PC-9 (cell line): ENCODE measurements around the gene KLF7. TPM values are rescaled to one million over a fixed set of nuclear protein-coding genes. Genes with fewer than 3 reads are reported as not detected.

Experiments
- BruUV-seq: library from RNA; stranded (reverse); fragments of 400-500 nt; replicated peaks from 2 replicates; lab custom pipeline; 2021; lab: Mats Ljungman, UMichigan
- CTCF ChIA-PET: fragments of 300-600 bp; sonication (Branson Sonifier 250); formaldehyde crosslinking; loops from one replicate; lab custom pipeline; 2022; ENCODE audit warnings: antibody characterized with exemption; lab: Charles Lee
- POLR2A ChIA-PET: fragments of 300-600 bp; sonication (Branson Sonifier 250); formaldehyde crosslinking; loops from one replicate; lab custom pipeline; 2022; ENCODE audit warnings: antibody characterized with exemption; ENCODE audit not compliant: unreplicated experiment; lab: Charles Lee
- DNase-seq, 2 experiments: peaks; one replicate each; pipeline versions ENCODE4 v3.0.0 to v3.0.0-alpha.2; 2015 to 2022; ENCODE audit warnings: mixed read lengths in 1 of 2
- H2AFZ ChIP-seq: fragments of 200-600 bp; sonication (generic); 2 replicates; pipeline ENCODE4 v1.8.1; 2017; ENCODE audit warnings: antibody characterized with exemption
- H3F3A ChIP-seq: fragments of 200-600 bp; sonication (generic); 2 replicates; pipeline ENCODE4 v1.8.1; 2017; ENCODE audit warnings: antibody characterized with exemption, mild to moderate bottlenecking, low read depth; ENCODE audit not compliant: insufficient read depth
- H3K27ac ChIP-seq: fragments of 200-600 bp; sonication (generic); 2 replicates; pipeline ENCODE4 v1.6.1; 2016; ENCODE audit warnings: mixed run types
- H3K27me3 ChIP-seq: fragments of 200-600 bp; sonication (generic); 2 replicates; pipeline ENCODE4 v1.6.1; 2016; ENCODE audit warnings: low read depth, mixed run types; ENCODE audit not compliant: insufficient read depth
- H3K36me3 ChIP-seq: fragments of 200-600 bp; sonication (generic); 2 replicates; pipeline ENCODE4 v1.6.1; 2016; ENCODE audit warnings: low read depth, mixed run types
- H3K4me1 ChIP-seq: fragments of 200-600 bp; sonication (generic); replicated peaks from 2 replicates; pipeline ENCODE4 v1.6.1; 2016; ENCODE audit warnings: mixed run types; ENCODE audit not compliant: insufficient read depth
- H3K4me2 ChIP-seq: fragments of 200-600 bp; sonication (generic); 2 replicates; pipeline ENCODE4 v1.6.1; 2017; ENCODE audit warnings: mixed run types
- H3K4me3 ChIP-seq: fragments of 200-600 bp; sonication (generic); 2 replicates; pipeline ENCODE4 v1.6.1; 2016; ENCODE audit warnings: mixed run types
- H3K79me2 ChIP-seq: fragments of 200-600 bp; sonication (generic); 2 replicates; pipeline ENCODE4 v1.6.1; 2017; ENCODE audit warnings: low read depth, mixed run types
- H3K9me2 ChIP-seq: fragments of 200-600 bp; sonication (generic); 2 replicates; pipeline ENCODE4 v1.8.1; 2017; ENCODE audit warnings: mild to moderate bottlenecking; ENCODE audit not compliant: insufficient read depth
- H3K9me3 ChIP-seq: fragments of 200-600 bp; sonication (generic); 2 replicates; pipeline ENCODE4 v1.8.1; 2016; ENCODE audit warnings: low read depth; ENCODE audit not compliant: insufficient read depth
- H4K20me1 ChIP-seq: fragments of 200-600 bp; sonication (generic); 2 replicates; pipeline ENCODE4 v1.8.1; 2017; ENCODE audit not compliant: insufficient read depth
- CTCF ChIP-seq: fragments of 200-600 bp; sonication (generic); conservative IDR thresholded peaks from 2 replicates; pipeline ENCODE4 v1.6.1; 2017; ENCODE audit warnings: mixed run types, antibody characterized with exemption, mild to moderate bottlenecking, moderate library complexity
- EZH2 ChIP-seq: fragments of 200-600 bp; sonication (generic); IDR thresholded peaks from 2 replicates; pipeline ENCODE4 v1.8.0; 2017; ENCODE audit warnings: antibody characterized with exemption, low read depth
- intact Hi-C: fragments of 100-400 bp; cut with micrococcal nuclease; formaldehyde crosslinking; loops from one replicate; pipeline ENCODE4 v1.10.0; 2022; ENCODE audit not compliant: unreplicated experiment
- total RNA-seq: library from RNA; stranded (reverse); gene quantifications from 2 replicates; pipeline ENCODE4 v1.2.3, GENCODE V29; 2021

Gene KLF7
- total RNA-seq, 1 experiment from 2014 or later = 20.0 TPM

- POLR2A ChIA-PET = no interaction called here
- Histone ChIP-seq H4K20me1 (no peaks in the 10 kb centered on the region), H3K4me2 (no peak overlapping the region), H3K27ac (no peak overlapping the region), H3K36me3 (no peaks in the 10 kb centered on the region), H3K9me3 (no peaks in the 10 kb centered on the region), H2AFZ (no peak overlapping the region), H3K79me2 (no peaks in the 10 kb centered on the region), H3F3A (no peaks in the 10 kb centered on the region), H3K9me2 (no peaks in the 10 kb centered on the region), H3K4me3 (no peak overlapping the region), H3K4me1 (no peaks in the 10 kb centered on the region), H3K27me3 (no peaks in the 10 kb centered on the region)
- CTCF ChIA-PET = no interaction called here
- no peak for TF ChIP-seq CTCF
- TF ChIP-seq EZH2 = no peak
- no peak for DNase-seq
- BruUV-seq = no TSS peak
- intact Hi-C loops = no loop called here
Observed at GRCh38 chr2:207110310-207110709, 55.4 kb downstream of the KLF7 start.

GRCh38 chr2:207109768-207110167 lies 56.0 kb downstream of the KLF7 start:
- ChIA-PET POLR2A (no interaction called here), CTCF (no interaction called here)
- Histone ChIP-seq H3K4me3 (no peak overlapping the region), H3K9me3 (no peaks in the 10 kb centered on the region), H3K4me2 (no peak overlapping the region), H3F3A (no peaks in the 10 kb centered on the region), H3K4me1 (no peaks in the 10 kb centered on the region), H3K9me2 (no peaks in the 10 kb centered on the region), H3K27me3 (no peaks in the 10 kb centered on the region), H3K79me2 (no peaks in the 10 kb centered on the region), H3K27ac (no peak overlapping the region), H2AFZ (no peak overlapping the region), H3K36me3 (no peaks in the 10 kb centered on the region), H4K20me1 (no peaks in the 10 kb centered on the region)
- intact Hi-C loops = no loop called here
- TF ChIP-seq CTCF (no peak), EZH2 (no peak)
- BruUV-seq = no TSS peak
- DNase-seq = no peak

GRCh38 chr2:207108440-207108839 lies 57.3 kb downstream of the KLF7 start:
- POLR2A ChIA-PET = no interaction called here

More at GRCh38 chr2:207108440-207108839, 57.3 kb downstream of the KLF7 start:
- Histone ChIP-seq H3K27ac (no peak overlapping the region), H3K27me3 (no peaks in the 10 kb centered on the region), H3K36me3 (no peaks in the 10 kb centered on the region), H3K4me1 (no peaks in the 10 kb centered on the region), H3K9me2 (no peaks in the 10 kb centered on the region), H3K9me3 (no peaks in the 10 kb centered on the region), H3F3A (no peaks in the 10 kb centered on the region), H3K4me2 (no peak overlapping the region), H2AFZ (no peak overlapping the region), H4K20me1 (no peaks in the 10 kb centered on the region), H3K79me2 (no peaks in the 10 kb centered on the region), H3K4me3 (no peak overlapping the region)
- intact Hi-C loops = no loop called here
- CTCF ChIA-PET = no interaction called here
- DNase-seq = no peak
- BruUV-seq = no TSS peak
- TF ChIP-seq CTCF (no peak), EZH2 (no peak)
